Measurements from ENCODE around the gene AXDND1.

GRCh38 chr1:179337942-179338560 is 27.7 kb upstream of the AXDND1 start:
- TF ChIP-seq CTCF (optimal IDR thresholded peaks at IDR 0.05 in 1 of 3, IDR thresholded peaks at IDR 0.05 in 1 of 3, conservative IDR thresholded peaks at IDR 0.05 in 1 of 3; ENCODE audit: extremely low read depth in 1 of 3, insufficient read depth in 2 of 3, low read length in 3 of 3), result no peak
- TF ChIP-seq EZH2 (IDR thresholded peaks at IDR 0.05; ENCODE audit: low read length), result no peak

All from keratinocyte (primary cell).